ENCODE results near the gene SLC10A3. TPM values are rescaled to one million over a fixed set of nuclear protein-coding genes. Genes with fewer than 3 reads are reported as not detected.
A peak's percentile ranks its signal among the peaks of the same experiment; 100 is the strongest.

SLC10A3 gene
- total and polyA plus RNA-seq, 2 of the 13 experiments (the other 11 are each of a cell fraction or from before 2014, with no cell fraction given), result 10.1 to 11.5 TPM

GRCh38 chrX:154443479-154443910, 46.9 kb downstream of the SLC10A3 start:
- H3K27ac ChIP-seq (ENCODE audit: extremely low read length, insufficient read depth, low read length), result no peak overlapping the region
- 87% methylated on average over 7 of the region's 10 CpGs for WGBS (ENCODE audit: low lambda C conversion rate)
- in situ Hi-C loops (cut with HindIII; ENCODE audit: extremely low pct_ligation_motif_present, low pct_unique_long_range_greater_than_20kb) (no loop called here), intact Hi-C loops (cut with micrococcal nuclease; ENCODE audit: unreplicated experiment) (no loop called here)
- H3K36me3 ChIP-seq (replicated peaks in 1 of 2; ENCODE audit: control insufficient read depth in 1 of 2, insufficient read depth in 2 of 2, low read length in 2 of 2), result peaks cover 0 to 2% of the 10 kb centered on the region in 2 experiments; a peak in 2 of 5 replicates
- H3K4me1 ChIP-seq (ENCODE audit: insufficient read depth, low read length), result peaks cover 13% of the 10 kb centered on the region
- no peaks in the 10 kb centered on the region for H3K27me3 ChIP-seq (ENCODE audit: control insufficient read depth in 1 of 2, insufficient read depth in 2 of 2, low read length in 2 of 2)
- H2AFZ ChIP-seq (ENCODE audit: low read length), result no peak overlapping the region
- TF ChIP-seq, protein P1, sequence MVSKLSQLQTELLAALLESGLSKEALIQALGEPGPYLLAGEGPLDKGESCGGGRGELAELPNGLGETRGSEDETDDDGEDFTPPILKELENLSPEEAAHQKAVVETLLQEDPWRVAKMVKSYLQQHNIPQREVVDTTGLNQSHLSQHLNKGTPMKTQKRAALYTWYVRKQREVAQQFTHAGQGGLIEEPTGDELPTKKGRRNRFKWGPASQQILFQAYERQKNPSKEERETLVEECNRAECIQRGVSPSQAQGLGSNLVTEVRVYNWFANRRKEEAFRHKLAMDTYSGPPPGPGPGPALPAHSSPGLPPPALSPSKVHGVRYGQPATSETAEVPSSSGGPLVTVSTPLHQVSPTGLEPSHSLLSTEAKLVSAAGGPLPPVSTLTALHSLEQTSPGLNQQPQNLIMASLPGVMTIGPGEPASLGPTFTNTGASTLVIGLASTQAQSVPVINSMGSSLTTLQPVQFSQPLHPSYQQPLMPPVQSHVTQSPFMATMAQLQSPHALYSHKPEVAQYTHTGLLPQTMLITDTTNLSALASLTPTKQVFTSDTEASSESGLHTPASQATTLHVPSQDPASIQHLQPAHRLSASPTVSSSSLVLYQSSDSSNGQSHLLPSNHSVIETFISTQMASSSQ (IDR thresholded peaks at IDR 0.05; ENCODE audit: low read depth), result no peak
- TF ChIP-seq, protein P1 (CRISPR knock-in tag; IDR thresholded peaks at IDR 0.05; ENCODE audit: borderline replicate concordance), result no peak
- TF ChIP-seq AGO2 (optimal IDR thresholded peaks at IDR 0.05; ENCODE audit: low read depth, low read length) (peak; percentile 47), ZNF569 (CRISPR knock-in tag; IDR thresholded peaks at IDR 0.05; ENCODE audit: borderline replicate concordance) (no peak), KAT8 (CRISPR knock-in tag; IDR thresholded peaks at IDR 0.05) (no peak), ZSCAN25 (CRISPR knock-in tag; IDR thresholded peaks at IDR 0.05) (0 out of 2 replicates have a peak, but pooled peaks have one; percentile 29), NFE2L2 (IDR thresholded peaks at IDR 0.05; ENCODE audit: low read length) (no peak)
- BruUV-seq (replicated peaks), result no TSS peak
- H4K20me1 ChIP-seq (ENCODE audit: insufficient read depth, low read length), result no peaks in the 10 kb centered on the region
- DNase-seq (ENCODE audit: low spot score) (no peak), FAIRE-seq (no peak), ATAC-seq (no peak)
- peak overlapping the region in 1 of 3 experiments; percentile 37; a peak in 1 of 6 replicates for H3K4me3 ChIP-seq (replicated peaks in 1 of 3; ENCODE audit: insufficient read depth in 1 of 3, low read depth in 2 of 3, low read length in 3 of 3)
- H3K4me2 ChIP-seq (ENCODE audit: low read depth, low read length), result peak overlapping the region; percentile 27; the same call in 1 of the 2 replicates
- peaks cover 7% of the 10 kb centered on the region for H3K79me2 ChIP-seq (ENCODE audit: insufficient read depth, low read length)
- no peaks in the 10 kb centered on the region for H3K9me3 ChIP-seq (ENCODE audit: low read length)
- CTCF ChIA-PET (ENCODE audit: low intra/inter-chr PET ratio, low total read pairs), result no interaction called here
- H3K9ac ChIP-seq (ENCODE audit: insufficient read depth, low read depth, low read length), result no peak overlapping the region
- POLR2A ChIA-PET, result interaction anchor here (0.6 kb wide), 1 partner anchor 80 kb away, joined by 4 read pairs; no protein-coding TSS in a partner anchor

Data from HepG2 (cell line).